Gastroesophageal sphincter (tissue), 4 donors: ENCODE data around the gene PROSER2. TPM values are rescaled to one million over a fixed set of nuclear protein-coding genes. Genes with fewer than 3 reads are reported as not detected.

Experiments used
- ATAC-seq: fragments of 150-250 bp; one replicate; pipeline ENCODE4 v1.9.1; 2016; ENCODE audit warnings: mild to moderate bottlenecking, moderate library complexity
- H3K27ac ChIP-seq, 4 donors: fragments of 200-600 bp; sonication (generic) in 3 of 4; 1 replicate in 3 of 4; 2 replicates in 1 of 4; pipeline ENCODE4 v1.5.1; 2016 to 2019
- H3K27me3 ChIP-seq: fragments of 200-600 bp; sonication (generic); one replicate; pipeline ENCODE4 v1.5.1; 2019
- H3K36me3 ChIP-seq, 2 donors: fragments of 200-600 bp; sonication (generic); one replicate each; pipeline ENCODE4 v1.5.1; 2019; ENCODE audit warnings: control low read depth in 1 of 2
- H3K4me1 ChIP-seq, 3 donors: fragments of 200-600 bp; sonication (generic); 1 replicate in 2 of 3; 2 replicates in 1 of 3; pipeline ENCODE4 v1.5.1; 2016 to 2019; ENCODE audit warnings: control low read depth in 2 of 3
- H3K4me3 ChIP-seq, 2 donors: fragments of 200-600 bp; sonication (generic); one replicate each; pipeline ENCODE4 v1.5.1; 2019; ENCODE audit warnings: mild to moderate bottlenecking in 1 of 2, moderate library complexity in 1 of 2
- H3K9me3 ChIP-seq, 3 donors: fragments of 200-600 bp; sonication (generic); one replicate each; pipeline ENCODE4 v1.5.1; 2017 to 2019; ENCODE audit warnings: control low read depth in 2 of 3
- CTCF ChIP-seq, 4 experiments: fragments of 200-600 bp in 2 of 4; fragments of 450-650 bp in 2 of 4; sonication (generic) in 1 of 4; IDR thresholded peaks; one replicate each; pipeline ENCODE4 v1.5.1; 2017 to 2019; ENCODE audit warnings: antibody characterized with exemption in 4 of 4, mild to moderate bottlenecking in 2 of 4, moderate library complexity in 2 of 4
- EP300 ChIP-seq: sonication (generic); formaldehyde crosslinking; IDR thresholded peaks from one replicate; pipeline ENCODE4 v1.6.1; 2017; ENCODE audit warnings: antibody characterized with exemption, mild to moderate bottlenecking
- POLR2A ChIP-seq, 2 donors: fragments of 450-650 bp; IDR thresholded peaks; one replicate each; pipeline ENCODE4 v1.6.1; 2017; ENCODE audit warnings: antibody characterized with exemption in 2 of 2, mild to moderate bottlenecking in 2 of 2, moderate library complexity in 1 of 2
- POLR2AphosphoS5 ChIP-seq: sonication (generic); formaldehyde crosslinking; IDR thresholded peaks from one replicate; pipeline ENCODE4 v1.6.1; 2017; ENCODE audit warnings: antibody characterized with exemption
- WGBS, 2 donors: methylation state at CpG; one replicate each; pipeline ENCODE4 v1.1.5; 2018; ENCODE audit warnings: low coverage in 1 of 2; 5-methylcytosine and 5-hydroxymethylcytosine counted together
- total RNA-seq, 4 donors: library from RNA; depleted of rRNA; stranded (reverse); fragments of >200 nt; gene quantifications; one replicate each; pipeline ENCODE4 v1.1.0, GENCODE V29; 2016

Gene PROSER2
- total RNA-seq, 4 donors from 2014 or later = 0.62 to 10.3 (median 1.8) TPM

- peak; percentile 34 for ATAC-seq
- no peak overlapping the region for H3K27ac ChIP-seq
- no peaks in the 10 kb centered on the region for H3K9me3 ChIP-seq
- no peaks in the 10 kb centered on the region for H3K4me1 ChIP-seq
- H3K27me3 ChIP-seq = peaks cover 21% of the 10 kb centered on the region
- no peak overlapping the region for H3K4me3 ChIP-seq
- TF ChIP-seq POLR2A (IDR thresholded peaks at IDR 0.05) = no peak
- TF ChIP-seq CTCF (IDR thresholded peaks at IDR 0.05) = no peak
- no peak for TF ChIP-seq EP300
- no peak for TF ChIP-seq POLR2AphosphoS5
- no peaks in the 10 kb centered on the region for H3K36me3 ChIP-seq
- WGBS, 2 donors = 34 to 43% methylated on average over 10 to 13 of the region's 13 CpGs
Measured at GRCh38 chr10:11810313-11810766, 12.8 kb upstream of the PROSER2 start.

GRCh38 chr10:11810973-11811372 is 12.2 kb upstream of the PROSER2 start:
- Histone ChIP-seq H3K4me3 (no peak overlapping the region), H3K36me3 (no peaks in the 10 kb centered on the region), H3K27ac (no peak overlapping the region), H3K4me1 (no peaks in the 10 kb centered on the region), H3K9me3 (no peaks in the 10 kb centered on the region), H3K27me3 (peaks cover 18% of the 10 kb centered on the region)
- no peak for ATAC-seq
- TF ChIP-seq CTCF (IDR thresholded peaks at IDR 0.05) = no peak
- no peak for TF ChIP-seq POLR2A (IDR thresholded peaks at IDR 0.05)
- WGBS, 2 donors = 54 to 75% methylated on average over 6 of the region's 6 CpGs

- no peak for ATAC-seq
- Histone ChIP-seq H3K9me3 (no peaks in the 10 kb centered on the region), H3K4me3 (no peak overlapping the region), H3K27me3 (peaks cover 23% of the 10 kb centered on the region), H3K4me1 (no peaks in the 10 kb centered on the region), H3K36me3 (no peaks in the 10 kb centered on the region), H3K27ac (no peak overlapping the region)
- TF ChIP-seq POLR2AphosphoS5 (no peak), EP300 (no peak)
- 73 to 93% methylated on average over 2 to 3 of the region's 7 CpGs for WGBS, 2 donors
Measured at GRCh38 chr10:11813177-11813576, 10.0 kb upstream of the PROSER2 start.

- H3K27ac ChIP-seq = no peak overlapping the region
- H3K36me3 ChIP-seq = no peaks in the 10 kb centered on the region
- TF ChIP-seq POLR2AphosphoS5 (no peak), EP300 (no peak), CTCF (IDR thresholded peaks at IDR 0.05) (no peak), POLR2A (IDR thresholded peaks at IDR 0.05) (no peak)
- no peaks in the 10 kb centered on the region for H3K4me1 ChIP-seq
- no peak for ATAC-seq
- peaks cover 27% of the 10 kb centered on the region for H3K27me3 ChIP-seq
- no peak overlapping the region for H3K4me3 ChIP-seq
- no peaks in the 10 kb centered on the region for H3K9me3 ChIP-seq
- WGBS, 2 donors = 65 to 80% methylated on average over 5 to 8 of the region's 13 CpGs
Measured at GRCh38 chr10:11813855-11814567, 9.1 kb upstream of the PROSER2 start.

- no peak for ATAC-seq
- Histone ChIP-seq H3K4me1 (peaks cover 0 to 19% (median 0%) of the 10 kb centered on the region in 3 donors), H3K4me3 (no peak overlapping the region), H3K9me3 (no peaks in the 10 kb centered on the region), H3K27ac (no peak overlapping the region), H3K27me3 (peaks cover 45% of the 10 kb centered on the region), H3K36me3 (no peaks in the 10 kb centered on the region)
- 83 to 100% methylated on average over 1 of the region's 3 CpGs for WGBS, 2 donors
- TF ChIP-seq EP300 = no peak
- TF ChIP-seq CTCF (IDR thresholded peaks at IDR 0.05) = no peak
- no peak for TF ChIP-seq POLR2A (IDR thresholded peaks at IDR 0.05)
Measured at GRCh38 chr10:11819027-11819426, 4.1 kb upstream of the PROSER2 start.
